GM21528 (cell line): ENCODE data around the gene ZNF83.
"Not testable (repeated sequence)": the region's sequence is repeated elsewhere in the genome, so short reads cannot be mapped to it uniquely, and the experiment has no call there.

Experiments
- ATAC-seq: cut with Tn5 transposase; IDR thresholded peaks from one replicate; pipeline ENCODE4 v1.9.1; 2021; ENCODE audit warnings: mild to moderate bottlenecking, moderate library complexity; ENCODE audit not compliant: unreplicated experiment, low FRiP score

ZNF83 gene

GRCh38 chr19:52637718-52638585 is at the start of gene ZNF83:
ZNF83 (minus strand) TSS chr19:52638355.
- peak; percentile 82 for ATAC-seq

GRCh38 chr19:52687684-52688083 is 49.5 kb upstream of the ZNF83 start:
- no peak for ATAC-seq

- ATAC-seq, result no peak
Measured at GRCh38 chr19:52685811-52686210, 47.7 kb upstream of the ZNF83 start.

GRCh38 chr19:52681216-52681615 is 43.1 kb upstream of the ZNF83 start:
- ATAC-seq, result not testable (repeated sequence)

- no peak for ATAC-seq
Measured at GRCh38 chr19:52679598-52679997, 41.4 kb upstream of the ZNF83 start.

DNA sequence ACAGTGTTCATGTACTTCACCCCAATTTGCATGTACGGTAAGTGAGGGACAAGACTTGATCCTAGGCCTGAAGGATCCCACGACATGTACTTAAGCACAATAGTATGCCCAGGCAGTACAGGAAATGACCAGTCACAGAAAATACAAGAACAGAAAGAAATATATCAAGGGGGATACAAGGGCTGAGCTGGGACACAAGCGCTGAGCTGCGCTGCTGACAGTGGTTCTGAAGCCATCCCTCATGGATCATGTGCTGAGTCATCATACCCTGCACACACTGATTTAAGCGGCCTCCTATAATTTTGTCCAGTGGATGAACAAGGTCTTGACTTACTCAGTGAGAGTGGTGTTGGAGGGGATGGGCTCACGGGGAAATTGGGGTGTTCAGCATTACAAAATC is 37.1 kb upstream of the ZNF83 start:
- not testable (repeated sequence) for ATAC-seq

GRCh38 chr19:52673014-52673413 is 34.9 kb upstream of the ZNF83 start:
- ATAC-seq, result no peak

DNA sequence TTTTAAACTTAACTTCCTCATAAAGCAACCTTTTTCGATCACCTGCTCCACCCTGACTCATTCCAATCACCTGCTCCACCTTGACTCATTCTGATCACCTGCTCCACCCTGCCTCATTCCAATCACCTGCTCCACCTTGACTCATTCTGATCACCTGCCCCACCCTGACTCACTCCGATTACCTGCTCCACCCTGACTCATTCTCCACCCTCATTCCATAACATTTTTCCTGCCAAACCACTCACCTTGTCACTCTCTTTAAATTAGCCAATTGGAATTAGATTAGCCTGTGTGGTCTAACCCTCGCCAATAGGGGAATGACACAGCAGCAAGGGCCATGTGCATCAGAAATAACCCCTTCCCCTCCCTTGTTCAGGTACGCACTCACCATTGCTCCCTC is 31.9 kb upstream of the ZNF83 start:
- no peak for ATAC-seq

- no peak for ATAC-seq
Measured at GRCh38 chr19:52669586-52669985, 31.4 kb upstream of the ZNF83 start.

DNA sequence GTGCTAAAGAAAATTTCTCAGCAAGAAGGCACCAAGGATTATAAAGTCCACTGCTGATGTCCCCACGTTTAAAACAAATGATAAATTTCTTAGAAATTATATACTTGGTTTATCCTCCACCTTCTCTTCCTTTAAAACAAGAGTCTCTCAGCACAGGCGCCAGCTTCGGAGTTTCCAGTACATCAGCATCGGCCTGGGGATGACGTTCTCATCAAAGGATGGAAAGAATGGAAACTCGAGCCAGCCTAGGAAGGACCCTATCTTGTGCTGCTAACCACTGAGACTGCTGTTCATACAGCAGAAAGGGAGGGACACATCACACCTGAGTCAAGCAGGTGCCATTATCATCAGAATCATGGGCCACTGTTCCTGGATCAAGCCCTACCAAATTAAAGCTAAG is 29.8 kb upstream of the ZNF83 start:
- no peak for ATAC-seq

GRCh38 chr19:52666506-52666905 is 28.4 kb upstream of the ZNF83 start:
- no peak for ATAC-seq

GRCh38 chr19:52665529-52665928 is 27.4 kb upstream of the ZNF83 start:
- no peak for ATAC-seq

GRCh38 chr19:52665027-52665426 is 26.9 kb upstream of the ZNF83 start:
- ATAC-seq, result no peak

DNA sequence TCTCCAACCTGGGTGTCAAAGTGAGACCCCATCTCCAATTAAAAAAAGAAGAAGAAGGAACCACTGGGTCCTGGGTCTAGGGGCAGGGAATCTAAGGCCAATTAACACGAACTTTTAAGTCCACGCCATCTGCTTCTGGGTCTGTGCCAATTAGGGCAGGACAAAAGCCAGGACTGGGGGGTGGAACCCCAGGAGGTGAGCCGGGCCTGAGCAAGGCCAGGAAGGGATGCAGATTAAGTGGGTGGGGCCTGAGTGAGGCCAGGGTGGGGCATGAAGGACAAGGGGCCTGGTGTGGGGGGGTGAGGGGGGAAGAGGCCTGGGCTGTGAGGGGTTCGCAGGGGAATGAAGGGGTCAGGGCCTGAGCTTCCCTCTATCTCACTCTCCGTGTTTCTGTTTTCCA is 26.3 kb upstream of the ZNF83 start:
- ATAC-seq, result no peak

DNA sequence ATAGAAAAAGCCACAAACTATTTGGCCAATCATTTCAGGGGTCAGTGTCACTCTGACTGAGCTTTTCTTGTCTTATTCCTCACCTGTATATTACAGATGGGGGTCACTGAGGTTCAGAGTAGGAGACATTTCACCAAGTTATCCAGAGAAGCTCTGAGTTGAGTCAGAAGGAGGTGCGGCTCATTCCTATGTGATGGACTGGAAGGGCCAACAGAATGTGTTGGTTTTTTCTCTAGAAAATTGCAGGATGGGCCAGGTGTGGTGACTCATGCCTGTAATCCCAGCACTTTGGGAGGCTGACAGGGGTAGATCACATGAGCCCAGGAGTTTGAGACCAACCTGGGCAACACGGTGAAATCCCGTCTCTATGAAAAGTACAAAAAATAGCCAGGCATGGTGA is 24.5 kb upstream of the ZNF83 start:
- no peak for ATAC-seq

- no peak for ATAC-seq
Measured at GRCh38 chr19:52660981-52661380, 22.8 kb upstream of the ZNF83 start.

DNA sequence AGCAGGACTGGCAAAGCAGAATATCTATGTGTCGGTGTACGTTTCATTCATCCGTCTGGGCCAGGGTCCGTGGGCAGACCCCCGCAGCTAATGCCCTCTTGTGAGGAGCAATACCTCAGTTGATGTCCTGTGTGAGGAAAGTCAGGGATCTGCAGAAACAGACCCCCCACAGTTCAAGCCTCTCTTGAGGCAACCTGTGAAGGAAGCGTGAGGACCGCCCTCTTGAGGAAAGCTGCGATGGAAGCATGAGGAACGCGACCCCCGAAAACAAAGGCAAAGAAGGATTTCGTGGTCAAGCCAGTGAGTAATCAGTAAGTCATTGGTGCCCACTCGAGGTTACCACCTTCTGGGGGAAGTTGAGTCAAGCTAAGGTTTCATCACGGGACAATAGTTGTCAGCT is 20.9 kb upstream of the ZNF83 start:
- ATAC-seq, result no peak

DNA sequence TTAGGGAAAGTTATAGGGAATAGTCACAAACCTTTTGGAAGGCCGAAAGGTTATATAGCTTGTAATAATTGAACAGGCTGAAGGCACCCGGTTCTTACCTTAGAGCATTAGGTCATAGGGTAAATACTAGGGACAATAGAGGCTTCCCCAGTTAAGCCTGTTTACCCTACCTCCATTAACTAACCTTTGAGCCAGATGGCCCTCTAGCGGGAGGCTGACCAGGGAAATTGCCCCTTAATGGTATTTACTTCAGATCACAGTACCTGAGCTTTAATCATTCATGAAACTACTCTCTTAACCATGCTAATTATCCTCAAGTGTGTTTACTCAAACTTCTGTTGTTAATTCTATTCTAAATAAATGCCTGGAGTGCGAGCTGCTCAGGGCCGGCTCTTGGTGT is 20.4 kb upstream of the ZNF83 start:
- no peak for ATAC-seq

DNA sequence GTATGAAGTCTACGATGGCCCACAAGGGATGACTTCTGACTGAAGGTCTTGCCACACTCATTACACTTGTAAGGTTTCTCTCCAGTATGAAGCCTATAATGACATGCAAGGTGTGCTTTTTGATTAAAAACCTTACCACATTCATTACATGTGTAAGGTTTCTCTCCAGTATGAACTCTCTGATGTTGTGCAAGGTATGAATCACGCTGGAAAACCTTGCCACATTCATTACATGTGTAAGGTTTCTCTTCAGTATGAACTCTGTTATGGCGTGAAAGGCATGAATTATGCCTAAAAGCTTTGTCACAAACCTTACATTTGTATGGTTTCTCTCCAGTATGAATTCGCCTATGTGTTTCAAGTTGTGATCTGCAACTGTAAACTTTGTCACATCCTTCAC is 15.0 kb upstream of the ZNF83 start:
- ATAC-seq, result no peak

DNA sequence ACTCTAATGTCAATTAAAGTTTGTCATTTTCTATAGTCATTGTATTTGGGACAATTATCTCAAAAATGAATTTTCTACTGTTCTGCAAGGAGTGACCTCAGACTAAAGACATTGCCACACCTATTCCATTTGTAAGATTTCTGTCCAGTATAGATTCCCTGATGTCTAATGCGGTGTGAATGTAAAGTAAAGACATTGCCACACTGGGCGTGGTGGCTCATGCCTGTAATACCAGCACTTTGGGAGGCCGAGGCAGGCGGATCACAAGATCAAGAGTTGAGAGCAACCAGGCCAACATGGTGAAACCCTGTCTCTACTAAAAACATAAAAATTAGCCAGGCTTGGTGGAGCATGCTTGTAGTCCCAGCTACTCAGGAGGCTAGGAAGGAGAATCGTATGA is 13.8 kb upstream of the ZNF83 start:
- no peak for ATAC-seq

DNA sequence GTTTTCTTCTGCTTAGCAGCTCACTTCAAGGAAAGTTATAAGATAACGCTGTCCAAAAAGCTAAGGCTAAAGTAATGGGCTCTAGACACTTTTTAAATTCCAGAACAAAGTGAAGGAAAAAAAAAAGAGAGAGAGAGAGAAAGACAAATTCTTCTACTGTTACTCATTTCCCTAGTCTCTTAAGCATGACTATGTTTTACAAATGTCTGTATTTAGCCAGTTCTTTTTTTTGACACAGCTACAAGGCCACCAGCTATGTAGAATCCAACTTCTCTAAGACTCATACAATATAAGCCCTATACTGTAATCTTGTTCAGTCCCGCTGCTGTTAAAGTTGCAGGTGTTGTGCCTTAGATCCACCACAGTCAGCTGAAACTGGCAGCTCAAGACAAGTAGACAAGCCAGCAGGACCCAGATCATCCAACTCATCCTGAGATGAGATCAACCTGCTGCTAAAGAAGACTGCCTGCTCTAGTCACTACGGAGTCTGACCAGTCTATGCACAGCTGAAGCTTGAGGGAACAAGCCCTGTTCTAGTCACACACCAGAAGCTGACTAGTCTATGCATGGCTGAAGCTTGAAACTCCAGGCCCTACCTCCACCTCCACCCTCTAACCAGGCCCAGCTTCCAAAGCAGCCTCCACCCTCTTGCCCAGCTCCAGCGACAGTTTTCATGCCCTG is 10.3 kb upstream of the ZNF83 start:
- ATAC-seq, result no peak
